ENCODE results near the gene TBC1D22A. TPM values are rescaled to one million over a fixed set of nuclear protein-coding genes. Genes with fewer than 3 reads are reported as not detected.

Gene TBC1D22A
- total RNA-seq, 4 donors from 2014 or later, result 42.6 to 70.4 (median 55.1) TPM

GRCh38 chr22:47055073-47055355, 292.6 kb downstream of the TBC1D22A start:
- no peaks in the 10 kb centered on the region for H3K27me3 ChIP-seq
- H3K4me3 ChIP-seq, result no peak overlapping the region
- H3K27ac ChIP-seq, result no peak overlapping the region
- H3K36me3 ChIP-seq, result peaks cover 0 to 5% (median 0%) of the 10 kb centered on the region in 3 donors
- H3K4me1 ChIP-seq, result no peaks in the 10 kb centered on the region
- H3K9me3 ChIP-seq, result no peaks in the 10 kb centered on the region
- peak in 1 of 3 donors; percentile 22 for DNase-seq
- TF ChIP-seq POLR2A (IDR thresholded peaks at IDR 0.05) (no peak), CTCF (IDR thresholded peaks at IDR 0.05) (no peak)

- TF ChIP-seq CTCF (IDR thresholded peaks at IDR 0.05), result no peak
- Histone ChIP-seq H3K9me3 (no peaks in the 10 kb centered on the region), H3K27me3 (no peaks in the 10 kb centered on the region), H3K4me3 (no peak overlapping the region), H3K27ac (no peak overlapping the region), H3K36me3 (peaks cover 0 to 9% (median 0%) of the 10 kb centered on the region in 3 donors), H3K4me1 (no peaks in the 10 kb centered on the region)
- DNase-seq, result peak in 1 of 3 donors; percentile 23
Observed at GRCh38 chr22:47055461-47055860, 293.0 kb downstream of the TBC1D22A start.

- H3K4me1 ChIP-seq, result no peaks in the 10 kb centered on the region
- H3K36me3 ChIP-seq, result peaks cover 0 to 14% (median 0%) of the 10 kb centered on the region in 3 donors
- no peak overlapping the region for H3K27ac ChIP-seq
- no peaks in the 10 kb centered on the region for H3K27me3 ChIP-seq
- peak in 1 of 3 donors; percentile 26 for DNase-seq
- no peaks in the 10 kb centered on the region for H3K9me3 ChIP-seq
- H3K4me3 ChIP-seq, result no peak overlapping the region
- TF ChIP-seq CTCF (IDR thresholded peaks at IDR 0.05), result no peak
- no peak for TF ChIP-seq POLR2A (IDR thresholded peaks at IDR 0.05)
Observed at GRCh38 chr22:47055921-47056320, 293.5 kb downstream of the TBC1D22A start.

GRCh38 chr22:47056361-47056760, 293.9 kb downstream of the TBC1D22A start:
- peak in 1 of 3 donors; percentile 13 for DNase-seq
- Histone ChIP-seq H3K27me3 (no peaks in the 10 kb centered on the region), H3K9me3 (no peaks in the 10 kb centered on the region), H3K27ac (no peak overlapping the region), H3K36me3 (peaks cover 0 to 18% (median 0%) of the 10 kb centered on the region in 3 donors), H3K4me1 (no peaks in the 10 kb centered on the region), H3K4me3 (no peak overlapping the region)
- TF ChIP-seq POLR2A (IDR thresholded peaks at IDR 0.05) (no peak), CTCF (IDR thresholded peaks at IDR 0.05) (no peak)

GRCh38 chr22:47056776-47057470, 294.5 kb downstream of the TBC1D22A start:
- Histone ChIP-seq H3K36me3 (peaks cover 0 to 22% (median 0%) of the 10 kb centered on the region in 3 donors), H3K27ac (no peak overlapping the region), H3K9me3 (no peaks in the 10 kb centered on the region), H3K4me1 (no peaks in the 10 kb centered on the region), H3K27me3 (no peaks in the 10 kb centered on the region), H3K4me3 (no peak overlapping the region)
- DNase-seq, result peak in 1 of 3 donors; percentile 47
- TF ChIP-seq CTCF (IDR thresholded peaks at IDR 0.05) (no peak), POLR2A (IDR thresholded peaks at IDR 0.05) (no peak)

All from Peyer's patch (tissue), 4 donors.